ENCODE results near the gene PANX1.

PANX1 gene

GRCh38 chr11:94183251-94183885 lies 54.7 kb downstream of the PANX1 start:
- H3K9ac ChIP-seq (ENCODE audit: low read length): no peak overlapping the region
- no peak overlapping the region for H3K27ac ChIP-seq (ENCODE audit: low read depth, low read length, poor library complexity, severe bottlenecking)
- H3K27me3 ChIP-seq (ENCODE audit: insufficient read depth, low read length): no peaks in the 10 kb centered on the region
- no peaks in the 10 kb centered on the region for H3K9me3 ChIP-seq (ENCODE audit: low read length)
- TF ChIP-seq EZH2 (IDR thresholded peaks at IDR 0.05; ENCODE audit: borderline replicate concordance, low read length): no peak
- TF ChIP-seq CTCF (IDR thresholded peaks at IDR 0.05; ENCODE audit: low read length): no peak
- H2AFZ ChIP-seq (ENCODE audit: low read length): no peak overlapping the region
- H3K79me2 ChIP-seq (ENCODE audit: insufficient read depth, low read length): no peaks in the 10 kb centered on the region
- H3K9me2 ChIP-seq (ENCODE audit: low read depth, low read length): no peaks in the 10 kb centered on the region
- H4K20me1 ChIP-seq (ENCODE audit: insufficient read depth, low read length): no peaks in the 10 kb centered on the region
- no peaks in the 10 kb centered on the region for H3F3A ChIP-seq (ENCODE audit: insufficient read depth, low read length)
- no peak overlapping the region for H3K4me2 ChIP-seq (ENCODE audit: low read length)
- no peak overlapping the region for H3K4me3 ChIP-seq (ENCODE audit: low read depth, low read length, poor library complexity, severe bottlenecking)
- H3K36me3 ChIP-seq (ENCODE audit: insufficient read depth, low read length): peaks cover 23% of the 10 kb centered on the region; the same call in 1 of the 2 replicates
- no peaks in the 10 kb centered on the region for H3K4me1 ChIP-seq (ENCODE audit: insufficient read depth, low read length, severe bottlenecking)

- Histone ChIP-seq H2AFZ (ENCODE audit: low read length) (no peak overlapping the region), H3K36me3 (ENCODE audit: insufficient read depth, low read length) (peaks cover 23% of the 10 kb centered on the region; the same call in 1 of the 2 replicates)
Observed at GRCh38 chr11:94183886-94184264, 55.2 kb downstream of the PANX1 start.

GRCh38 chr11:94184362-94184761 lies 55.7 kb downstream of the PANX1 start:
- H3K9ac ChIP-seq (ENCODE audit: low read length): no peak overlapping the region
- H3F3A ChIP-seq (ENCODE audit: insufficient read depth, low read length): no peaks in the 10 kb centered on the region
- TF ChIP-seq EZH2 (IDR thresholded peaks at IDR 0.05; ENCODE audit: borderline replicate concordance, low read length): no peak
- no peak for TF ChIP-seq CTCF (IDR thresholded peaks at IDR 0.05; ENCODE audit: low read length)
- H3K4me2 ChIP-seq (ENCODE audit: low read length): no peak overlapping the region
- H3K27me3 ChIP-seq (ENCODE audit: insufficient read depth, low read length): no peaks in the 10 kb centered on the region
- H3K4me3 ChIP-seq (ENCODE audit: low read depth, low read length, poor library complexity, severe bottlenecking): no peak overlapping the region
- H3K9me3 ChIP-seq (ENCODE audit: low read length): no peaks in the 10 kb centered on the region
- H3K9me2 ChIP-seq (ENCODE audit: low read depth, low read length): no peaks in the 10 kb centered on the region
- no peak overlapping the region for H2AFZ ChIP-seq (ENCODE audit: low read length)
- H3K4me1 ChIP-seq (ENCODE audit: insufficient read depth, low read length, severe bottlenecking): no peaks in the 10 kb centered on the region
- no peak overlapping the region for H3K27ac ChIP-seq (ENCODE audit: low read depth, low read length, poor library complexity, severe bottlenecking)
- H3K79me2 ChIP-seq (ENCODE audit: insufficient read depth, low read length): no peaks in the 10 kb centered on the region
- peaks cover 23% of the 10 kb centered on the region; the same call in 1 of the 2 replicates for H3K36me3 ChIP-seq (ENCODE audit: insufficient read depth, low read length)
- H4K20me1 ChIP-seq (ENCODE audit: insufficient read depth, low read length): no peaks in the 10 kb centered on the region

More at GRCh38 chr11:94183886-94184264, 55.2 kb downstream of the PANX1 start:
- no peaks in the 10 kb centered on the region for H4K20me1 ChIP-seq (ENCODE audit: insufficient read depth, low read length)
- no peaks in the 10 kb centered on the region for H3K4me1 ChIP-seq (ENCODE audit: insufficient read depth, low read length, severe bottlenecking)
- no peak overlapping the region for H3K9ac ChIP-seq (ENCODE audit: low read length)
- no peaks in the 10 kb centered on the region for H3K9me3 ChIP-seq (ENCODE audit: low read length)
- H3K9me2 ChIP-seq (ENCODE audit: low read depth, low read length): no peaks in the 10 kb centered on the region
- H3K27ac ChIP-seq (ENCODE audit: low read depth, low read length, poor library complexity, severe bottlenecking): no peak overlapping the region
- H3K4me2 ChIP-seq (ENCODE audit: low read length): no peak overlapping the region
- TF ChIP-seq EZH2 (IDR thresholded peaks at IDR 0.05; ENCODE audit: borderline replicate concordance, low read length): no peak
- TF ChIP-seq CTCF (IDR thresholded peaks at IDR 0.05; ENCODE audit: low read length): peak; percentile 87
- H3K4me3 ChIP-seq (ENCODE audit: low read depth, low read length, poor library complexity, severe bottlenecking): no peak overlapping the region
- no peaks in the 10 kb centered on the region for H3F3A ChIP-seq (ENCODE audit: insufficient read depth, low read length)
- no peaks in the 10 kb centered on the region for H3K79me2 ChIP-seq (ENCODE audit: insufficient read depth, low read length)
- no peaks in the 10 kb centered on the region for H3K27me3 ChIP-seq (ENCODE audit: insufficient read depth, low read length)

All from OCI-LY1 (cell line).